Osteoblast (primary cell): ENCODE measurements around the gene RLN1. TPM values are rescaled to one million over a fixed set of nuclear protein-coding genes. Genes with fewer than 3 reads are reported as not detected.
A peak's percentile ranks its signal among the peaks of the same experiment; 100 is the strongest.
"Not testable (repeated sequence)": the region's sequence is repeated elsewhere in the genome, so short reads cannot be mapped to it uniquely, and the experiment has no call there.

ENCODE experiments used
- DNase-seq: peaks from one replicate; pipeline ENCODE4 v3.0.0; 2011; ENCODE audit warnings: low spot score, mixed read lengths; ENCODE audit not compliant: insufficient read length; ENCODE audit errors: missing footprints
- H2AFZ ChIP-seq: 2 replicates; pipeline ENCODE4 v1.6.0; 2011; ENCODE audit warnings: mild to moderate bottlenecking, low read length
- H3K27ac ChIP-seq: 2 replicates; pipeline ENCODE4 v1.5.1; 2011; ENCODE audit warnings: mild to moderate bottlenecking, low read depth, low read length, moderate library complexity
- H3K27me3 ChIP-seq: 2 replicates; pipeline ENCODE4 v1.6.0; 2012; ENCODE audit warnings: mild to moderate bottlenecking, control low read depth, inconsistent platforms, low read length, moderate library complexity; ENCODE audit not compliant: insufficient read depth
- H3K36me3 ChIP-seq: 2 replicates; pipeline ENCODE4 v1.5.1; 2011; ENCODE audit warnings: mild to moderate bottlenecking, low read length, control low read depth, moderate library complexity; ENCODE audit not compliant: insufficient read depth
- H3K4me1 ChIP-seq: 2 replicates; pipeline ENCODE4 v1.5.1; 2011; ENCODE audit warnings: mild to moderate bottlenecking, low read length, control low read depth, moderate library complexity; ENCODE audit not compliant: insufficient read depth
- H3K4me2 ChIP-seq: 2 replicates; pipeline ENCODE4 v1.6.0; 2011; ENCODE audit warnings: mild to moderate bottlenecking, low read length; ENCODE audit not compliant: insufficient read depth
- H3K4me3 ChIP-seq: fragments of 200-600 bp; sonication (generic); 3 replicates; pipeline ENCODE4 v1.5.1; 2012; ENCODE audit warnings: mild to moderate bottlenecking, low read length, inconsistent platforms; ENCODE audit not compliant: insufficient read depth
- H3K79me2 ChIP-seq: 2 replicates; pipeline ENCODE4 v1.6.0; 2012; ENCODE audit warnings: mild to moderate bottlenecking, low read length, control low read depth, inconsistent platforms; ENCODE audit not compliant: insufficient read depth
- H3K9me3 ChIP-seq: 2 replicates; pipeline ENCODE4 v1.5.1; 2011; ENCODE audit warnings: low read depth, low read length, control low read depth
- H4K20me1 ChIP-seq: 2 replicates; pipeline ENCODE4 v1.6.0; 2012; ENCODE audit warnings: mild to moderate bottlenecking, low read length, control low read depth; ENCODE audit not compliant: insufficient read depth
- CTCF ChIP-seq: IDR thresholded peaks from 2 replicates; pipeline ENCODE4 v1.5.1; 2011; ENCODE audit warnings: mild to moderate bottlenecking, low read depth, low read length, moderate library complexity; ENCODE audit errors: extremely low read depth
- total RNA-seq: library from RNA; depleted of rRNA; stranded (reverse); fragments of >200 nt; gene quantifications from 2 replicates; pipeline ENCODE4 v1.2.3, GENCODE V29; 2012

Gene RLN1
- total RNA-seq: not detected in 2 replicates

DNA sequence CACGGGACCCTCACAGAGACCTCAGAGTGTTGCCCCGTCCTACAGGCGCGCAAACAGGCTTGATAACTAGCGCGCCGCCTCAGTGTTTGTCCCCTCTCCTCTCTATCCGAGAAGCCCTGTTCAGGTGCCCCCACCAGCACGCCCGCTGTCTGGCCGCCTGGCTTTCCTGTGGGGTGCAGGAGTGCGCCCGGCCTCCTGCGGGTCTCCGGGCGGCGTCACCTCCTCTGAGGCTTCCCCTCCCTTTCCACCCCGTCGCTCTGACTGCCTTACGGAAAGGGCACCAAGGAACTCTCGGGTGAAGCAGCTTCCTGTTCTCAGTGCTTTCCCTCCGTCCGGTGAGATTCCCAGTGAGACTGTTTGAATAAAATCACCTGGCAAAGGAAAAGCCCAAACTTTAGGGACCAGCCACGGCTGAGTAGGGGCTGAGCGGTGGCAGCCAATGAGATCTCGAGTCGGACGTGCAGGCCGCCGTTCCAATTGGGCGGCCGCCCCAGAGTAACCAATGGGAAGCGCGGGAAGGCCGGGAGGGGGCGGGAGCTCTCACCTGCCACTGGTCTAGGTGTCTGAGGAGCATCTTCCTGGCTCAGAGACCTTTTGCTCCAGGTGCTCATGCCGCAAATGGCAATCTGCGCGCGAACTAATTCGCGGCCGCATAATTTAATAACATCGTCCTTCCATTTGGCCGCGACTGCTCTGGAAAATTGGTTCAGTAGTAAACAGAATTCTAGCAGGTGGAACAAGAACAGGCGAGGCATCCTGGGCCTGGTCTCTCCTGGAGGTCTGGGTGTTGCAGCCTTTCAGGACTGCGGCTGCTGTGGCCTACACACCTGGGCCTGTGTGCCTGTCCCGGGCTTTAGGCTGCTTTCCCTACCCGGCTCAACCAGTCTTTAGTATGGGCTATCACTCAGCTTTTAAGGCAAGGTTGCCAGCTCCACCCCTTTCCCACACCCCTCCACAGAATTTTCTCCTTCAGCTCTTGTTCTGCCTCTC lies at the start of gene RLN1:
TSS of gene RLN1 (minus strand) at position 885 of the 990 bp plus-strand sequence. CDS start at position 755, 130 bp downstream.
- not testable (repeated sequence) for H3K27ac ChIP-seq, DNase-seq, H3K4me1 ChIP-seq, H3K36me3 ChIP-seq, H3K4me3 ChIP-seq, H3K9me3 ChIP-seq, H4K20me1 ChIP-seq, H3K79me2 ChIP-seq
- Histone ChIP-seq H3K4me2 (peak within 1 kb of the TSS; percentile 61), H2AFZ (peak within 1 kb of the TSS; percentile 68), H3K27me3 (peaks cover 20% of the 10 kb centered on the region)

GRCh38 chr9:5389109-5389732 lies 49.5 kb upstream of the RLN1 start:
- Histone ChIP-seq H3K27me3 (no peaks in the 10 kb centered on the region), H3K9me3 (no peaks in the 10 kb centered on the region), H4K20me1 (peaks cover 8% of the 10 kb centered on the region), H3K27ac (no peak overlapping the region), H2AFZ (no peak overlapping the region), H3K4me1 (peaks cover 22% of the 10 kb centered on the region), H3K79me2 (no peaks in the 10 kb centered on the region), H3K36me3 (no peaks in the 10 kb centered on the region), H3K4me2 (peak overlapping the region; percentile 28), H3K4me3 (no peak overlapping the region)
- peak; percentile 32 for DNase-seq
- TF ChIP-seq CTCF: no peak

GRCh38 chr9:5388026-5388819 lies 48.5 kb upstream of the RLN1 start:
- Histone ChIP-seq H4K20me1 (peaks cover 8% of the 10 kb centered on the region), H3K27me3 (no peaks in the 10 kb centered on the region), H3K4me1 (peaks cover 22% of the 10 kb centered on the region), H3K27ac (no peak overlapping the region), H3K9me3 (no peaks in the 10 kb centered on the region), H3K79me2 (no peaks in the 10 kb centered on the region), H3K4me2 (no peak overlapping the region), H3K4me3 (no peak overlapping the region), H2AFZ (no peak overlapping the region), H3K36me3 (no peaks in the 10 kb centered on the region)
- no peak for DNase-seq
- TF ChIP-seq CTCF: no peak

DNA sequence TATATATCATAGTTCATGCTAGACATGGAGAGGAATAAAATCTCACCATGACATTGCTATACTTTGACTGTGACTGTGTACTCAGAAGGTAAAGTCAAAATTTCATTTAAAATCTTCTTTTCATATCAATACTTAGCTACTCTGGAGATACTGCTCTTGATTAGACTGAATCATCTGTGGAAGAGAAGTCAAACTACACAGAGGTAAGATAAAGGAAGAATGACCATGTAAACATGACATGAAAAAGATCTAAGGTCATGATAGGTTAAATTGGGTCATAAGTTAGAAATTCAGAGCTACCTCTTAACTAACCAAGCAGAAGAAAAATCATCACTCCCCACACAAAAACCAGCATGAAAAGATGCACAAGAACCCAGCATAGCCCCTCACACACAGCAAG lies 44.8 kb upstream of the RLN1 start:
- Histone ChIP-seq H2AFZ (no peak overlapping the region), H3K79me2 (no peaks in the 10 kb centered on the region), H3K4me1 (peaks cover 18% of the 10 kb centered on the region), H3K27me3 (no peaks in the 10 kb centered on the region), H3K4me3 (no peak overlapping the region), H4K20me1 (peaks cover 8% of the 10 kb centered on the region), H3K36me3 (no peaks in the 10 kb centered on the region), H3K4me2 (no peak overlapping the region), H3K9me3 (no peaks in the 10 kb centered on the region), H3K27ac (no peak overlapping the region)
- TF ChIP-seq CTCF: no peak
- DNase-seq: no peak
